ENCODE data around the gene PSMD12. TPM values are rescaled to one million over a fixed set of nuclear protein-coding genes. Genes with fewer than 3 reads are reported as not detected.

The PSMD12 gene
- total RNA-seq, 1 experiment from 2014 or later: 79.2 TPM

GRCh38 chr17:67378454-67379250 is 12.3 kb upstream of the PSMD12 start:
- peak; percentile 84 for DNase-seq
- peak overlapping the region; percentile 91 for H3K27ac Mint-ChIP-seq (ENCODE audit: unreplicated experiment)
- H3K36me3 Mint-ChIP-seq (ENCODE audit: insufficient read depth, unreplicated experiment): peaks cover 27% of the 10 kb centered on the region
- CTCF ChIA-PET: interaction anchor here (0.6 to 1.3 kb wide), 7 partner anchors 42 to 412 kb away, joined by 3 to 12 read pairs (median 3); no protein-coding TSS in a partner anchor
- H3K4me1 Mint-ChIP-seq (ENCODE audit: low read depth, unreplicated experiment): peaks cover 19% of the 10 kb centered on the region
- intact Hi-C loops (cut with micrococcal nuclease; ENCODE audit: unreplicated experiment): loop anchor here (5.0 kb wide), 1 partner anchor 224 kb away; no protein-coding TSS in a partner anchor
- H3K9me3 Mint-ChIP-seq (ENCODE audit: low read depth, unreplicated experiment): no peaks in the 10 kb centered on the region
- peak; percentile 57 for TF ChIP-seq CTCF (IDR thresholded peaks at IDR 0.05; ENCODE audit: unreplicated experiment)
- H3K27me3 Mint-ChIP-seq (ENCODE audit: unreplicated experiment): no peaks in the 10 kb centered on the region
- BruUV-seq (replicated peaks): no TSS peak
- H3K4me3 Mint-ChIP-seq (ENCODE audit: low read depth, unreplicated experiment): peak overlapping the region; percentile 76

GRCh38 chr17:67377488-67378453 is 11.4 kb upstream of the PSMD12 start:
- no TSS peak for BruUV-seq (replicated peaks)
- peak overlapping the region; percentile 76 for H3K4me3 Mint-ChIP-seq (ENCODE audit: low read depth, unreplicated experiment)

GRCh38 chr17:67376737-67377487 is 10.5 kb upstream of the PSMD12 start, which contains the start of gene PITPNC1:
PITPNC1 (plus strand) TSS chr17:67377281.
- no TSS peak for BruUV-seq (replicated peaks)
- TF ChIP-seq CTCF (IDR thresholded peaks at IDR 0.05; ENCODE audit: unreplicated experiment): no peak
- no peaks in the 10 kb centered on the region for H3K27me3 Mint-ChIP-seq (ENCODE audit: unreplicated experiment)
- peaks cover 19% of the 10 kb centered on the region for H3K4me1 Mint-ChIP-seq (ENCODE audit: low read depth, unreplicated experiment)
- no peaks in the 10 kb centered on the region for H3K9me3 Mint-ChIP-seq (ENCODE audit: low read depth, unreplicated experiment)
- no peak within 1 kb of the TSS for H3K27ac Mint-ChIP-seq (ENCODE audit: unreplicated experiment)
- CTCF ChIA-PET: interaction anchor here (2.6 kb wide), 1 partner anchor 99 kb away, joined by 15 read pairs; no protein-coding TSS in a partner anchor
- peak within 1 kb of the TSS; percentile 76 for H3K4me3 Mint-ChIP-seq (ENCODE audit: low read depth, unreplicated experiment)
- H3K36me3 Mint-ChIP-seq (ENCODE audit: insufficient read depth, unreplicated experiment): peaks cover 27% of the 10 kb centered on the region
- peak; percentile 79 for DNase-seq
- intact Hi-C loops (cut with micrococcal nuclease; ENCODE audit: unreplicated experiment): loop anchor here (2.0 to 5.0 kb wide), 2 partner anchors 98 to 225 kb away; no protein-coding TSS in a partner anchor

More at GRCh38 chr17:67377488-67378453, 11.4 kb upstream of the PSMD12 start:
- CTCF ChIA-PET: interaction anchor here (1.2 to 1.3 kb wide), 2 partner anchors 43 to 98 kb away, joined by 3 to 5 read pairs; no protein-coding TSS in a partner anchor
- no peaks in the 10 kb centered on the region for H3K27me3 Mint-ChIP-seq (ENCODE audit: unreplicated experiment)
- H3K9me3 Mint-ChIP-seq (ENCODE audit: low read depth, unreplicated experiment): no peaks in the 10 kb centered on the region
- no peak overlapping the region for H3K27ac Mint-ChIP-seq (ENCODE audit: unreplicated experiment)
- peak; percentile 57 for DNase-seq
- H3K36me3 Mint-ChIP-seq (ENCODE audit: insufficient read depth, unreplicated experiment): peaks cover 27% of the 10 kb centered on the region
- intact Hi-C loops (cut with micrococcal nuclease; ENCODE audit: unreplicated experiment): loop anchor here (2.0 to 5.0 kb wide), 2 partner anchors 97 to 225 kb away; no protein-coding TSS in a partner anchor
- no peak for TF ChIP-seq CTCF (IDR thresholded peaks at IDR 0.05; ENCODE audit: unreplicated experiment)
- H3K4me1 Mint-ChIP-seq (ENCODE audit: low read depth, unreplicated experiment): peaks cover 19% of the 10 kb centered on the region
